HG02588 (cell line): Measurements from ENCODE around the gene IQGAP1.
"Not testable (repeated sequence)": the region's sequence is repeated elsewhere in the genome, so short reads cannot be mapped to it uniquely, and the experiment has no call there.

Experiments
- ATAC-seq: cut with Tn5 transposase; IDR thresholded peaks from one replicate; pipeline ENCODE4 v1.9.1; 2021; ENCODE audit warnings: mild to moderate bottlenecking, moderate library complexity; ENCODE audit not compliant: unreplicated experiment

IQGAP1 gene

GRCh38 chr15:90407871-90408317 lies 19.9 kb downstream of the IQGAP1 start:
- no peak for ATAC-seq

DNA sequence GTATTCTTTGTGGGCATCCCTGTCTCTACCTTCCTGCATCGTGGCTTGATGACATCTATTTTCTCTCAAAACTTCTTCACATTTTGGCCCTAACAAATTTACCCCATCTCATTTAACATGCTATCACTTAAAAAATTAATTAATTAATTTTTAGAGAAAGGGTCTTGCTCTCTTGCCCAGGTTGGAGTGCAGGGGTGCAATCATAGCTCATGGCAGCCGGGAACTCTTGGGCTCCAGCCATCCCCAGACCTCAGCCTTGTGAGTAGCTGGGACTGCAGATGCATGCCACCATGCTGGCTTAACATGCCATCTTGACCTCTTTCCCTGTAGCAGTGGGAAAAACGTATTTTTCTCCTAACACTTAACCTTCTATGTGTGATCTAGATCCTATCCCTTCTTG lies 20.6 kb downstream of the IQGAP1 start:
- no peak for ATAC-seq

- ATAC-seq, result not testable (repeated sequence)
These were observed 21.5 kb downstream of the IQGAP1 start for GRCh38 chr15:90409587-90409986.

- not testable (repeated sequence) for ATAC-seq
These were observed 22.3 kb downstream of the IQGAP1 start for GRCh38 chr15:90410316-90410715.

DNA sequence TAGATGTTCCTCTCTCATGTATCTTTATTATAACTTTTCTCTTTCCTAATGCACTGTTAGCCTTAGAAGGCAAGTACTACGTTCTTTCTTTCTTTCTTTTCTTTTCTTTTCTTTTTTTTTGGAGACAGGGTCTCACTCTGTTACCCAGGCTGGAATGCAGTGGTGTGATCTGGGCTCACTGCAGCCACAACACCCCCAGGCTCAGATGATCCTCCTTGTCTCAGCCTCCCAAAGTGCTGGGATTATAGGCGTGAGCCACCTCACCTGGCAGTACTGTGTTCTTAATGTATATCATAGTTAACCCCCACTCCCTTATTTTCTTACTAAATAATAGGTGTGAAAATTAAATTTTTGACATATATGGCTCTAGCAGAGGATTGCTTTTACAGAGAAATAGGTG lies 23.1 kb downstream of the IQGAP1 start:
- ATAC-seq, result no peak

GRCh38 chr15:90412356-90413194 lies 24.5 kb downstream of the IQGAP1 start:
- peak; percentile 89 for ATAC-seq

DNA sequence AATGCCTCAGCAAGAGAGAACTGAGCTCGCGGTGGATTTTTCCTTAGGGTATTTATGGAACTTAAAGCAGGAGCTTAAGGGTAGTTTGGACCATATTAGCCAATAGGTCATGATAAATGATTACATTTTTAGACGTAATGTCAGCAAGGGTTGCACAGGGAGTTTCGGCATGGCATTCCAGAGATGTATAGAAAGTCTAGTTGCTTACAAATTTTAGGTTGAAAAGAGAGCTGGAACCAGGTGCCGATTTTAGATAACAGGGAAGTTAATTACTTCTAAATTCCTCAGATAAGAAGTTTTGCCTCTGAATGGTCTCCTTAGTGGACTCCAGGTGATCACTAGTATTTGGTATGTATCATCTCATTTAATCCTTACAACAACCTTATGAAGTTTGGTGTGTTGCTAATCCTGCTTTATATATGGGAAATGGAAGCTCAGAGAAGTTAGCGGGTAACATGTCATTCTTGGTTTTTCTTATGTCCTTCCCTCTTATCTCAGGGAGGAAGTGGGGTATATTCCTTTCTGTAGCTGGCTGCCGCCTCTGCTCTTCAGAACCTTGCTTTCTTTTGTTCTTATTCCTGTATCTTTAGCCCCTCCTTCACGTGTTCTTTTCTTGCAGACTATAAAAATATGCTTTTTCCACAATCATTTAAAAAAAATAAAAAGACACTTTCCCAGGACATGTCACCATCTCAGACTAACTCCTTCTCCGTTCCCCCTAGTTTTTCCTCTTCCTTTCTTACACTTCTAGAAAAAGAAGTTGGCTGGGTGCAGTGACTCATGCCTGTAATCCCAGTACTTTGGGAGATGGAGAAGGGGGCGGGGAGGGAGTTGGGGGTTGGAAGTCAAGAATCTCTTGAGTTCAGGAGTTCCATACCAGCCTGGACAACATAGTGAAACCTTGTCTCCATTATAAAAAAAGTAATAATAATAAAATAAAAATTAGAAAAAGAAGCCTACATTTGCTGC lies 25.7 kb downstream of the IQGAP1 start:
- no peak for ATAC-seq

DNA sequence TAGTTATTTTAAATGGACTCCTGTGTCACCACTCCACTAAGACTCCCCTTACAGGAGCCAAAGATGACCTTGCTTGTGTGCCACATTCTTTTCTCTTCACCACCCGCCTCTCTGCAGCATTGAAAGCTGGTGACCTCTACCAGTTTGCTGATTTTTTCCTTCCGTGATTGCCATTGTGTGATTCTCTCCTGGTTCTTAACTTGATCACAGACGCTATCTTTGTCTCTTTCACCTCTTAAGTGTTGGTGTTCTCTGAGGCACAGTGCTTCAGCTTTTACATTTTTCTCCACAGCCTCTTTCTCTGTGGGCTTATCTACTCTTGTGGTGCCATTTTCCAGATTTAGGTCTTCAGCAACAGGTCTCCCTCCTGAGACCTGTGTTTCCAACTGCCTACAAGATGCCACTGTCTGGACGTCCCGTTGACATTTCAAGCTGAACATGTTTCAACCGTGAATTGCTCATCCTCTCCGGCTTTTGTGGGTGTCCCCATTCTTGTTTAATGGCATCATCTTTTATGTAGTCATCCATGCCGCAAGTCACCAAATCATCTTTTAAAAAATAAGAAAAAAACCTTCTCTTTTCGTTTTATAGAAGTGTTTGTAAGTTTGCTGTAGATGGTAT lies 26.5 kb downstream of the IQGAP1 start:
- ATAC-seq, result no peak

GRCh38 chr15:90416052-90416451 lies 28.0 kb downstream of the IQGAP1 start:
- not testable (repeated sequence) for ATAC-seq

- no peak for ATAC-seq
These were observed 30.6 kb downstream of the IQGAP1 start for GRCh38 chr15:90418627-90419026.

DNA sequence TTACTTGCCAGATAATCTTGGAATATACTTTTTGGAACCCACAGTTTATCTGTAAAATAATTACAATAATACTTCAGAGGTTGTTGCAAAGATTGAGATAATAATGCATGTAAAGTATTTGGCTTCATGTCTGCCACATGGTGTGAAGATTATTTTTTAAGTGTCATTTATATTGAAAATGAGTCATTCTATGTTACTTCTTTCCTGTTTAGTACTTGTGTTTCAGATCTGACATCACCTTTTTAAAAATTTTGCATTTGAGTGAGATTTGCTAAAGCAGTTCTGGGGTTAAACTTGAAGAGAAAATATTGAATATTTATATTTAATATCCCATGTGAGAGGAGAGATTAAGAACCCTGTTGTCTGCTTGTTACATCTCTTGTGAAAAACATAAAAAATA lies 31.2 kb downstream of the IQGAP1 start:
- ATAC-seq, result no peak

GRCh38 chr15:90419738-90420406 lies 31.8 kb downstream of the IQGAP1 start:
- ATAC-seq, result no peak

DNA sequence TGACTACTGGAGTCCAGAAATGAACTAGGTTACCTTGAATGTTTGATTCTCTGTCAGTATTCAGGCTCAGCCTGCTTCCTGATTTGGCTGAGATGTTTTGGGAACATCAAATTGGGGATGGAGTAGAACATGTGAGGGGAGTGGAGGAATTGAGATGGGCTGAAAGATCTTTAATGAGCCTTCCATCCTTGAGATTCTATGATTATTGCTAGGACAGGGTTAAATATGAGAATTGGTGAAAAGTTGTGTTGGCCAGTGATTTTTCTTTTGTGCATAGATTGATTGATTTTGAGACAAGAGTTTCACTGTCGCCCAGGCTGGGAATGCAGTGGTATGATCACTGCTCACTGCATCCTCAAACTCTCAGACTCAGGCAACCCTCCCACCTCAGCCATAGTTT lies 32.4 kb downstream of the IQGAP1 start:
- no peak for ATAC-seq

DNA sequence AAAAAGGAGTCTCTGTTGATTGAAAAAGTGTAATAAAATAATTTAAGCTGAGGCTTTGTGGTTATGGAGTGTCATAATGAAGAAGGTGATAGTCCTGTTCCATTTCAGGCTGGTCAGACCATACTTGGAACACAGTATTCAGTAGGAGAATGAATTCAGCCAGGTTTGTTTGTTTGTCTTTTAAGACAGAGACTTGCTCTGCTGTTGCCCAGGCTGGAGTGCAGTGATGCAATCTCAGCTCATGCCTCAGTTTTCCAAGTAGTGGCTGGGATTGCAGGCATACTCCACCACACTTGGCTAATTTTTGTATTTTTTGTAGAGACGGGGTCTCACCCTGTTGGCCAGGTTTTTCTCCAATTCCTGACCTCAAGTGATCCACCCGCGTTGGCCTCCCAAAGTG lies 33.5 kb downstream of the IQGAP1 start:
- no peak for ATAC-seq

DNA sequence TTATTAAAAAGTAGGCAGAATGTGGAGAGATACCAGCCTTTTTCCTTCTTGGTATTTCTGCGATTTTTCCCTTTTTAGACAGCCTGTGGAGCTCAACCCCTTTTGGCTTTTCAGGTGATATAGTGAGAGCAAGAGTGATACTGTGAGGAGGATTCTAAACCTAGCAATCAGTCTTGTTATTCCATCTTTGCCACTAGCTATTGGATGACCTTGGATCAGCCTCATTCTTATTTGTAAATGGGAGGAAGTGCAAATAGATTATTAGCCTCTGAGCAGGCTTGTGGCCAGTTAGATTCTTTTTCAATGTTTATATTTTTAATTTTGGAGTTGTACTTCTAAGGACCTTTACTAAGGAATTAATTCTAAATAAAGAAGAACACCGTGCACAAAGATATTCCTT lies 34.0 kb downstream of the IQGAP1 start:
- ATAC-seq, result no peak

DNA sequence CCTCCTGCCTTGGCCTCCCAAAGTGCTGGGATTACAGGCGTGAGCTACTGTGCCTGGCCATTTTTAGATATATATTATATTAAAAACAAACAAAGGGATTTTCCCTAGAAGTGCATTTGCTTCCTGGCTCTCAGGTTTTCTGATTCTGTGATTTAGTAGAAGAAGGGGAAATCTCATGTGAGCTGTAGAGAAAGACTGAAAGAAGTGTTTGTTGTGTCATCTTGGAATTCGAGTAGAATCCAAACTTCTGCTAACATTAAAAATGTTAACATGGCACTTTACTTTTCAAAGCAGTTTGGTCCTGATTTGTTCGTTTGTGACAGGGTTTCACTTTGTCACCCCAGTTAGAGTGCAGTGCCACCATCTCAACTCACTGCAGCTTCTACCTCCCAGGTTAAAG lies 34.9 kb downstream of the IQGAP1 start:
- ATAC-seq, result no peak

DNA sequence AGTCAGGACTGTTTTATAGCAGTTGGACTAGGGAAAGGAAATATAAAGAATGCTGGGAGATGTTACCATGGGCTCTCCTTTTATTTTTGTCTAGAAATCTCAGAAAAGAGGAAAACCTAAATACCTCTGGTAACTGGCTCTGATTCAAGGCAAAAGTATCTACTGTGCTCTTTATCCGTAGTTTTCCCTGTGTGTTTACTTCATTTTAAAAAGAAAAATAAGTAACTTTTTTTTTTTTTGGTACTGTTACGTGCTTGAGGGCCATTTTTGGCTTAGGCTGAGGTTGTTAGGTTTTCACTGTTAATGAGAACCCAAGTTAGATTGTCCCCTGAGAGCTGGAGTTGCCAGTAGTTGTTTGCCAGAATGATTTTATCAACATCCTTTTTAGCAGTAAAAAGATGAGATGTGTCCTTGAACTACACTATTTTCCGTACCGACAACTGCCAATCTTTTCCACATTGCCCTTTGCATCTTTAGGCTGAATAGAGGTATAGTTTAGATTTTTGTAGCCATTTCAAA lies 35.8 kb downstream of the IQGAP1 start:
- ATAC-seq, result no peak

GRCh38 chr15:90425726-90426346 lies 37.8 kb downstream of the IQGAP1 start:
- no peak for ATAC-seq

DNA sequence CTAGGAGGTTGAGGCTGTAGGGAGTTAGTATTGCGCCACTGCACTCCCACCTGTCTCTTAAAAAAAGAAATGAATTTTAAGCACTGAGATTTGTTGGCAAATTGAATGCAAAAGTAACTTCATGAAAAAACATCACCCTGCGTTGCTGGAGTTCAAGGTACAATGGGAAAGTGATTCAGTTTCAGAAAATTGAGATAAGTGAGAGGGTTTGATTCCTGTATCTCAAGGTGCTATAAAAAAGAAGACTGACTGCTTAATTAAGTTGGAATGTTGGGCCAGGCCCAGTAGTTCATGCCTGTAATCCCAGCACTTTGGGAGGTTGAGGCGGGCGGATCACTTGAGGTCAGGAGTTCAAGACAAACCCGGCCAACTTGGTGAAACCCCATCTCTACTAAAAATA lies 39.1 kb downstream of the IQGAP1 start:
- no peak for ATAC-seq

GRCh38 chr15:90432253-90432652 lies 44.2 kb downstream of the IQGAP1 start:
- no peak for ATAC-seq
